Stimulated activated CD8-positive, alpha-beta memory T cell treated with anti-CD3 and anti-CD28 coated beads, Interleukin-4, amount 100 ng/mL, for 4 hours (primary cell): ENCODE measurements around the gene TBL1XR1.

ENCODE experiments used
- DNase-seq, 2 donors: peaks; one replicate each; pipeline ENCODE4 v3.0.0-alpha.2; 2020; ENCODE audit warnings: low read depth in 2 of 2, low spot score in 1 of 2

The TBL1XR1 gene

GRCh38 chr3:177197041-177197726, at the start of gene TBL1XR1:
Gene TBL1XR1 (minus strand): TSS chr3:177197482. CDS start chr3:177064977, 132,505 bp downstream.
- DNase-seq: peak; percentile 63 to 76

GRCh38 chr3:177245250-177245649, 48.0 kb upstream of the TBL1XR1 start:
- DNase-seq: no peak

- no peak for DNase-seq
Observed at GRCh38 chr3:177244606-177245005, 47.3 kb upstream of the TBL1XR1 start.

GRCh38 chr3:177238686-177239216, 41.5 kb upstream of the TBL1XR1 start:
- no peak for DNase-seq

GRCh38 chr3:177237206-177237605, 39.9 kb upstream of the TBL1XR1 start:
- DNase-seq: no peak

- DNase-seq: no peak
Observed at GRCh38 chr3:177236704-177237103, 39.4 kb upstream of the TBL1XR1 start.

GRCh38 chr3:177234121-177234520, 36.8 kb upstream of the TBL1XR1 start:
- no peak for DNase-seq

GRCh38 chr3:177231242-177231641, 34.0 kb upstream of the TBL1XR1 start:
- DNase-seq: no peak

GRCh38 chr3:177230641-177231040, 33.4 kb upstream of the TBL1XR1 start:
- DNase-seq: no peak

GRCh38 chr3:177229791-177230190, 32.5 kb upstream of the TBL1XR1 start:
- no peak for DNase-seq

GRCh38 chr3:177228601-177229190, 31.4 kb upstream of the TBL1XR1 start:
- DNase-seq: no peak

GRCh38 chr3:177224414-177224813, 27.1 kb upstream of the TBL1XR1 start:
- no peak for DNase-seq

- DNase-seq: no peak
Observed at GRCh38 chr3:177221744-177222143, 24.5 kb upstream of the TBL1XR1 start.

- no peak for DNase-seq
Observed at GRCh38 chr3:177220136-177220974, 23.1 kb upstream of the TBL1XR1 start.

- no peak for DNase-seq
Observed at GRCh38 chr3:177213801-177214535, 16.7 kb upstream of the TBL1XR1 start.

- DNase-seq: no peak
Observed at GRCh38 chr3:177212756-177213155, 15.5 kb upstream of the TBL1XR1 start.

GRCh38 chr3:177212278-177212610, 15.0 kb upstream of the TBL1XR1 start:
- no peak for DNase-seq

- no peak for DNase-seq
Observed at GRCh38 chr3:177211503-177212277, 14.4 kb upstream of the TBL1XR1 start.

- no peak for DNase-seq
Observed at GRCh38 chr3:177210744-177211502, 13.6 kb upstream of the TBL1XR1 start.

- DNase-seq: no peak
Observed at GRCh38 chr3:177209509-177209908, 12.2 kb upstream of the TBL1XR1 start.
